GM18867 (cell line): Measurements from ENCODE around the gene CLTB.

Source experiments
- ATAC-seq: cut with Tn5 transposase; IDR thresholded peaks from one replicate; pipeline ENCODE4 v1.9.1; 2021; ENCODE audit warnings: mild to moderate bottlenecking, moderate library complexity; ENCODE audit not compliant: unreplicated experiment

Gene CLTB

GRCh38 chr5:176356179-176356566, 60.2 kb downstream of the CLTB start:
- ATAC-seq = no peak

- ATAC-seq = no peak
Measured at GRCh38 chr5:176355400-176356178, 60.8 kb downstream of the CLTB start.

GRCh38 chr5:176353533-176353932, 62.8 kb downstream of the CLTB start:
- ATAC-seq = no peak

- ATAC-seq = no peak
Measured at GRCh38 chr5:176352116-176352878, 64.0 kb downstream of the CLTB start.

- ATAC-seq = no peak
Measured at GRCh38 chr5:176350416-176350815, 65.9 kb downstream of the CLTB start.

GRCh38 chr5:176342766-176343458, 73.4 kb downstream of the CLTB start:
- ATAC-seq = no peak
